ENCODE measurements around the gene EBF3.

DNA sequence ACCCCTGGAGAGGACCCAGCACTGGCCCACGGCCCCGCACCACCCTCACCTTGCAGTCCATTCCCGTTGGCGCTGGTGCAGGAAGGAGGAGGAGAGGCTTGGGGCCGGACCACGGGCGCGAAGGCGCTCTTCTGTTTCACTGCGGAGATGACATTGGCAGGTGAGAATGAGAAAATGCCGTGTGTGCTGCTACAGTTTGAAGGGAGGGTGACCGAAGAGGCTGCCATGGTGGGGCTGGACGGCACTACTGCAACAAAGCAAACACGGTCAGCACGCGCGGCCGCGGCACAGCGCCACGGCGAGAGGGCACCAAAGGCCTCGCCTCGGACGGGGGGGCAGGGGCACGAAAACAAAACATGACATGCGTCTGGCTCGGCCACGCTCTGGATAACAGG lies 123.9 kb downstream of the EBF3 start:
- no peak for TF ChIP-seq EZH2 (IDR thresholded peaks at IDR 0.05; ENCODE audit: borderline replicate concordance, low read length)
- TF ChIP-seq, protein P1, sequence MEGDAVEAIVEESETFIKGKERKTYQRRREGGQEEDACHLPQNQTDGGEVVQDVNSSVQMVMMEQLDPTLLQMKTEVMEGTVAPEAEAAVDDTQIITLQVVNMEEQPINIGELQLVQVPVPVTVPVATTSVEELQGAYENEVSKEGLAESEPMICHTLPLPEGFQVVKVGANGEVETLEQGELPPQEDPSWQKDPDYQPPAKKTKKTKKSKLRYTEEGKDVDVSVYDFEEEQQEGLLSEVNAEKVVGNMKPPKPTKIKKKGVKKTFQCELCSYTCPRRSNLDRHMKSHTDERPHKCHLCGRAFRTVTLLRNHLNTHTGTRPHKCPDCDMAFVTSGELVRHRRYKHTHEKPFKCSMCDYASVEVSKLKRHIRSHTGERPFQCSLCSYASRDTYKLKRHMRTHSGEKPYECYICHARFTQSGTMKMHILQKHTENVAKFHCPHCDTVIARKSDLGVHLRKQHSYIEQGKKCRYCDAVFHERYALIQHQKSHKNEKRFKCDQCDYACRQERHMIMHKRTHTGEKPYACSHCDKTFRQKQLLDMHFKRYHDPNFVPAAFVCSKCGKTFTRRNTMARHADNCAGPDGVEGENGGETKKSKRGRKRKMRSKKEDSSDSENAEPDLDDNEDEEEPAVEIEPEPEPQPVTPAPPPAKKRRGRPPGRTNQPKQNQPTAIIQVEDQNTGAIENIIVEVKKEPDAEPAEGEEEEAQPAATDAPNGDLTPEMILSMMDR (conservative IDR thresholded peaks at IDR 0.05 in 1 of 2, IDR thresholded peaks at IDR 0.05 in 1 of 2; ENCODE audit: extremely low read depth in 1 of 2, insufficient read depth in 1 of 2, low read depth in 1 of 2, low read length in 2 of 2), result no peak

Data from mammary epithelial cell (primary cell).